GM03348 (cell line): Measurements from ENCODE around the gene YWHAE.
"Not testable (repeated sequence)": the region's sequence is repeated elsewhere in the genome, so short reads cannot be mapped to it uniquely, and the experiment has no call there.

Experiments used
- DNase-seq: peaks from one replicate; pipeline ENCODE4 v3.0.0; 2012; ENCODE audit warnings: low spot score

YWHAE gene

GRCh38 chr17:1325766-1326165, 74.3 kb downstream of the YWHAE start:
- DNase-seq: no peak

DNA sequence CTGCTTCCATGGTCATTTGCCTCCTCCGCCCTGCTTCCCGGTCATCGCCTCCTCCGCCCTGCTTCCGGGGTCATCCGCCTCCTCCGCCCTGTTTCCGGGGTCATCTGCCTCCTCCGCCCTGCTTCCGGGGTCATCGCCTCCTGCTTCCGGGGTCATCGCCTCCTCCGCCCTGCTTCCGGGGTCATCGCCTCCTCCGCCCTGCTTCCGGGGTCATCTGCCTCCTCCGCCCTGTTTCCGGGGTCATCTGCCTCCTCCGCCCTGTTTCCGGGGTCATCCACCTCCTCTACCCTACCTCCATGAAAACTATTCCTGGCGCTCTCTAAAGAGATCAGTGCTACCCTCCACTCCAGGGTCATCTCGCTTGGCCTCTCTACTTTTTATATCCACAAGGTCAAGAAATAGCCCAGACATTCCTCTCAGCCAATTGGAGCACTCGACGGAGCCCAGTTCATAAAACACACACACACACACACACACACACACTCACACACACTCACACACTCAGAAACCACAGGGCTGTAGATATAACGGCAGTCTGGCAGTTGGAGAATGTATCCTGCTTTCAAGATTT, 75.7 kb downstream of the YWHAE start:
- no peak for DNase-seq

- no peak for DNase-seq
Observed at GRCh38 chr17:1323336-1323735, 76.7 kb downstream of the YWHAE start.

- DNase-seq: no peak
Observed at GRCh38 chr17:1322480-1322879, 77.5 kb downstream of the YWHAE start.

- no peak for DNase-seq
Observed at GRCh38 chr17:1322014-1322428, 78.0 kb downstream of the YWHAE start.

GRCh38 chr17:1315891-1316403, 84.1 kb downstream of the YWHAE start:
- no peak for DNase-seq

- DNase-seq: no peak
Observed at GRCh38 chr17:1315409-1315808, 84.6 kb downstream of the YWHAE start.

DNA sequence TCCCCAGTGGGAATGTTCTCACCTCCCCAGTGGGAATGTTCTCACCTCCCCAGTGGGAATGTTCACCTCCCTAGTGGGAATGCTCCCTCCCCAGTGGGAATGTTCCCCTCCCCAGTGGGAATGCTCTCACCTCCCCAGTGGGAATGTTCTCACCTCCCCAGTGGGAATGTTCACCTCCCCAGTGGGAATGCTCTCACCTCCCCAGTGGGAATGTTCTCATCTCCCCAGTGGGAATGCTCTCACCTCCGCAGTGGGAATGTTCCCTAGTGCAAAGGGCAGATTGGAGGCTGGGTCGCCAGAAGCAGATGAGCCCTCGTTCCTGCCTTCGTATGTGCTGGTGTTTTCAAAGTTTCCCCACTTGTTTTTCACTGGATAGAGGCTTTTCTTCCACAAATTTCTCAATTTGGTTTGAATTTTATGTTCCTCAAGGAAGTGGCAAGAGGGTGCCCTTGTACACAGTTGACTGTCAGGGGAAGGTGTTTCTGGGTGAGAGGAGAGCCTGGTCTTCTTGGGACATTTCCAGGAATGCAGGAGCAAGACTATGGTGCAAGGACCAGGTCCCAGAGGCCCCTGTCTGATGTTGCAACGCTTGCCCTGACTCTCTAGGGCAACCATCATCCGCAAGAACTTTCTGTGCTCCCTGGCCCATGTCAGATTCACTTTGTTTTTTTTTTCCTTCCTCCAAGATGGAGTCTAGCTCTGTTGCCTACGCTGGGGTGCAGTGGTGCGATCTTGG, 86.6 kb downstream of the YWHAE start:
- no peak for DNase-seq

- no peak for DNase-seq
Observed at GRCh38 chr17:1312261-1312870, 87.7 kb downstream of the YWHAE start.

DNA sequence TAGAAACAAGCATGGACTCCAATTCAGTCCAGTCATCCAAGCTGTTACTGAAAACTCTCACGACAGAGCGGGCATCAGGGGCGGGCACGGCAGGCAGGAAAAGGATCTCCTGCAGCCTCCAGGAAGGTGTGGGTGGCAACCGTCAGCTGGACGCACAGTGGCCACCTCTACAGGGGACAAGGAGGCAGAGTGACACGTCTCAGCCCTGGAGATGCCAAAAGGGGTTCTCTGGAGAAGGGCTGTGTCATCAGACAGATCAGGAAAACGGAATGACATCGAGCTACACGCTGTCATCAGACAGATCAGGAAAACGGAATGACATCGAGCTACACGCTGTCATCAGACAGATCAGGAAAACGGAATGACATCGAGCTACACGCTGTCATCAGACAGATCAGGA, 92.2 kb downstream of the YWHAE start:
- DNase-seq: not testable (repeated sequence)

- peak; percentile 6 for DNase-seq
Observed at GRCh38 chr17:1304962-1305563, 95.0 kb downstream of the YWHAE start.

DNA sequence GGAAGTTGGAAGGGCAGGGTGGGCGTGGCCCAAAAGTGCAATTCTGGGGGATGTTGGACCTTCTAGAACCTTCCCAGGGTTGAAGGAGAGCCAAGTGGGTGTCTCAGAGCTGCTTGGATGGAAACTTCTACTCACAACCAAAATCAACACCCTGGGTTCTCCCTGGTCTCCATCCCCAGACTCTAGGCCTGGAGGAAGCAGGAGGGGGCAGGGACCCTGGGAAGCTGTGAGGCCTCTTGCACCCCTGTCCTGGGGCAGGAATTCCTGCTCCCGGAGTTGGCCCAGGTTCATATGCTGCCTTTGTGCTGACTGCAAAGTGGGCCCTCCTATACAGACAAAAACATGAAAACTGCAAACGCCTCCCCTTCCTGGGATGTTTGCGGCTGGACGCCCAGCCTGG, 95.5 kb downstream of the YWHAE start:
- DNase-seq: no peak

- DNase-seq: no peak
Observed at GRCh38 chr17:1302761-1303160, 97.3 kb downstream of the YWHAE start.

GRCh38 chr17:1301546-1301945, 98.5 kb downstream of the YWHAE start:
- no peak for DNase-seq

GRCh38 chr17:1300371-1300905, 99.6 kb downstream of the YWHAE start:
- no peak for DNase-seq

- no peak for DNase-seq
Observed at GRCh38 chr17:1299552-1300370, 100.3 kb downstream of the YWHAE start.

GRCh38 chr17:1298606-1299005, 101.4 kb downstream of the YWHAE start:
- DNase-seq: peak; percentile 41
